Measurements from ENCODE around the gene ATP5MC2. TPM values are rescaled to one million over a fixed set of nuclear protein-coding genes. Genes with fewer than 3 reads are reported as not detected.
"Not testable (repeated sequence)": the region's sequence is repeated elsewhere in the genome, so short reads cannot be mapped to it uniquely, and the experiment has no call there.

The ATP5MC2 gene
- total RNA-seq, 1 experiment from 2014 or later = 304 TPM

GRCh38 chr12:53719649-53720048 is 43.8 kb upstream of the ATP5MC2 start:
- Histone ChIP-seq H3K9me2 (ENCODE audit: insufficient read depth) (no peaks in the 10 kb centered on the region), H3K36me3 (ENCODE audit: control insufficient read depth in 1 of 2, insufficient read depth in 2 of 2, low read length in 2 of 2) (no peaks in the 10 kb centered on the region; a peak in 1 of 4 replicates), H3K79me2 (ENCODE audit: insufficient read depth, low read length) (no peaks in the 10 kb centered on the region), H3K9me3 (ENCODE audit: control insufficient read depth in 1 of 2, insufficient read depth in 1 of 2, low read depth in 1 of 2, low read length in 2 of 2) (no peaks in the 10 kb centered on the region), H4K20me1 (ENCODE audit: insufficient read depth) (no peaks in the 10 kb centered on the region), H3K27ac (ENCODE audit: low read depth, low read length) (no peak overlapping the region), H3K9ac (ENCODE audit: low read length) (no peak overlapping the region), H3K4me3 (replicated peaks in 1 of 2; ENCODE audit: low read depth in 1 of 2, low read length in 2 of 2) (no peak overlapping the region), H3K4me2 (ENCODE audit: low read length) (no peak overlapping the region), H2AFZ (ENCODE audit: low read depth, low read length, poor library complexity, severe bottlenecking) (no peak overlapping the region), H3K27me3 (ENCODE audit: insufficient read depth, low read length) (no peaks in the 10 kb centered on the region), H3K4me1 (ENCODE audit: control insufficient read depth in 1 of 2, insufficient read depth in 2 of 2, low read length in 2 of 2) (no peaks in the 10 kb centered on the region)
- ChIA-PET RAD21 (ENCODE audit: low non-redundant PET in 1 of 2, low total read pairs in 2 of 2, uncharacterized antibody in 2 of 2, unreplicated experiment in 2 of 2) (no interaction called here), POLR2A (no interaction called here), CTCF (no interaction called here)
- ATAC-seq (no peak; the same call in 1 of the 2 replicates), DNase-seq (ENCODE audit: low read depth, low spot score) (no peak)
- intact Hi-C loops (cut with micrococcal nuclease) = no loop called here
- no TSS peak for BruUV-seq (replicated peaks)
- TF ChIP-seq YY1 (IDR thresholded peaks at IDR 0.05; ENCODE audit: extremely low read depth, insufficient replicate concordance, low read depth, low read length) (no peak), RAD21 (IDR thresholded peaks at IDR 0.05; ENCODE audit: low read depth) (no peak), POLR2AphosphoS5 (IDR thresholded peaks at IDR 0.05; ENCODE audit: low read depth, low read length) (no peak), JUND (IDR thresholded peaks at IDR 0.05) (no peak), ATF3 (IDR thresholded peaks at IDR 0.05) (no peak), TCF7L2 (IDR thresholded peaks at IDR 0.05; ENCODE audit: borderline replicate concordance, extremely low read depth, insufficient read depth, insufficient read length) (no peak), ZFX (IDR thresholded peaks at IDR 0.05) (no peak), SP1 (IDR thresholded peaks at IDR 0.05; ENCODE audit: low read depth) (no peak), EGR1 (IDR thresholded peaks at IDR 0.05; ENCODE audit: low read depth) (no peak), ZBTB33 (IDR thresholded peaks at IDR 0.05; ENCODE audit: extremely low read depth, insufficient replicate concordance, low read length) (no peak), EZH2phosphoT487 (IDR thresholded peaks at IDR 0.05; ENCODE audit: borderline replicate concordance) (no peak), MAX (IDR thresholded peaks at IDR 0.05) (no peak), CBX3 (IDR thresholded peaks at IDR 0.05; ENCODE audit: low read depth) (no peak), REST (IDR thresholded peaks at IDR 0.05; ENCODE audit: low read depth) (no peak), ELF1 (IDR thresholded peaks at IDR 0.05; ENCODE audit: borderline replicate concordance, low read depth) (no peak), POLR2A (IDR thresholded peaks at IDR 0.05; ENCODE audit: borderline replicate concordance, extremely low read depth, insufficient read depth, insufficient read length) (no peak), CEBPB (IDR thresholded peaks at IDR 0.05; ENCODE audit: low read depth) (no peak)

GRCh38 chr12:53718567-53718966 is 42.7 kb upstream of the ATP5MC2 start:
- H3K9ac ChIP-seq (ENCODE audit: low read length); H3K9me3 ChIP-seq (ENCODE audit: control insufficient read depth in 1 of 2, insufficient read depth in 1 of 2, low read depth in 1 of 2, low read length in 2 of 2); intact Hi-C loops (cut with micrococcal nuclease); H3K36me3 ChIP-seq (ENCODE audit: control insufficient read depth in 1 of 2, insufficient read depth in 2 of 2, low read length in 2 of 2); H4K20me1 ChIP-seq (ENCODE audit: insufficient read depth); H3K79me2 ChIP-seq (ENCODE audit: insufficient read depth, low read length); ATAC-seq; POLR2A ChIA-PET; CTCF ChIA-PET; BruUV-seq (replicated peaks); RAD21 ChIA-PET (ENCODE audit: low non-redundant PET in 1 of 2, low total read pairs in 2 of 2, uncharacterized antibody in 2 of 2, unreplicated experiment in 2 of 2); H3K4me2 ChIP-seq (ENCODE audit: low read length); DNase-seq (ENCODE audit: low read depth, low spot score); H2AFZ ChIP-seq (ENCODE audit: low read depth, low read length, poor library complexity, severe bottlenecking); H3K27me3 ChIP-seq (ENCODE audit: insufficient read depth, low read length); H3K27ac ChIP-seq (ENCODE audit: low read depth, low read length); H3K9me2 ChIP-seq (ENCODE audit: insufficient read depth); H3K4me3 ChIP-seq (replicated peaks in 1 of 2; ENCODE audit: low read depth in 1 of 2, low read length in 2 of 2); H3K4me1 ChIP-seq (ENCODE audit: control insufficient read depth in 1 of 2, insufficient read depth in 2 of 2, low read length in 2 of 2): not testable (repeated sequence)

Data from HCT116 (cell line).